ENCODE results near the gene HMX3. TPM values are rescaled to one million over a fixed set of nuclear protein-coding genes. Genes with fewer than 3 reads are reported as not detected.

The HMX3 gene
- total RNA-seq (2014; rRNA removed; shearing (Covaris generic); ENCODE audit: low replicate concordance), result 5.0 and 8.6 TPM in 2 replicates

DNA sequence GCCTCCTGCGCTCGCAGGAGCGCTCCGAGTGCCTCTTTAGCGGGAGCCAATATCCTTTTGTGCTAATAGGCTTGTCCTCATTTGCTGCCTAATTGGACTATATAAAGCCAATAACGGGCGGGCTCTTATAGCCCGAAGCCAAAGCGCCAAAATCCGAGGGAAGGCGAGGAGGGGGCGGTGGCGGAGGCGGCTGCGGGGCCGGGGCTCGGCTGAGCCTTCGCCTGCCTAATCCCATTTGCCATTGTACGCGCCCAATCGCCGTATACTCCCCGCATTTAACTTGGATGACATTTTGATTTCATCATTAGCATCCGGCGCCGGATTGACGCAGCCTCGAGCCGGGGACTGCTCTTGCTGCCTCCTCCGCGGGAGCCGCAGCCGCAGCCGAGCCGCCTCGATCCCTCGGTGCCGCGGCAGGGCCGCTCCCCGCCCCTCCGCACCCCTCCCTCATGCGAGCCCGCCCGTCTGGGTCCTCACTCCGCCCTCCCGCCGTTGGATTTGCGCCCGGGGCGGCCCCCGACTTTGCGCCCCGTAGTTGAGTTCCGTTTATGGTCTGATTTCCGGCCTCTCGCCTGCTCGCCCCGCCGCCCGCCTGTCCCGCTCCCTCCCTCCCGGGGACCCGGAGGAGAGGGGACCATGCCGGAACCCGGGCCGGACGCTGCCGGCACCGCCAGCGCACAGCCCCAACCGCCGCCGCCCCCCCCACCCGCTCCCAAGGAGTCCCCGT lies at the start of gene HMX3:
HMX3 (plus strand) TSS at position 556 of the 727 bp plus-strand sequence; CDS start at position 637, 81 bp downstream.
- Histone ChIP-seq H3K36me3 (no peaks in the 10 kb centered on the region; the same call in 1 of the 2 replicates), H3K9me3 (no peaks in the 10 kb centered on the region), H3K27me3 (peaks cover 6% of the 10 kb centered on the region), H3K4me3 (peak within 1 kb of the TSS; percentile 60)
- peak; percentile 76 for DNase-seq

GRCh38 chr10:123086281-123086680 lies 49.5 kb upstream of the HMX3 start:
- H3K27me3 ChIP-seq, result no peaks in the 10 kb centered on the region; the same call in 1 of the 2 replicates
- no peak for DNase-seq
- no peaks in the 10 kb centered on the region for H3K9me3 ChIP-seq
- H3K36me3 ChIP-seq, result no peaks in the 10 kb centered on the region
- H3K4me3 ChIP-seq, result no peak overlapping the region

DNA sequence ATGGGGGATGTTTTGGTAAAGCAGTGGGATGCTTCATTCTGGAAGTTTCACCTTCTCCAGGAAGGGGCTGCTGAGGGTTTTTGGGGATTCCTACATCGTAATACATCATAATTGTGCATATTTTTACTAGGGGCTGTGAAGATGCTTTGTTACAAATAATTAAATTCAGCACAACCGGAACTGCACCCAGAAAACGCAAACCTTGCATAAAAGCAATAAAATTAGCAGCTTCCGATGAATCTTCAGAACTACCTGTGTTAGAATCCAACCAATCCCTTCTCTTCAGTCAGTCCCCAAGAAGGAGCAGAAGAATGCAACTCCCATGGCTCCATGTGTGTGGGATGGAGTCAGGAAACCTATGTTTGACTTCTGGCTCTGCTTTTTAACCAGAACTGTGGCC lies 48.4 kb upstream of the HMX3 start:
- Histone ChIP-seq H3K9me3 (no peaks in the 10 kb centered on the region), H3K4me3 (no peak overlapping the region)

DNA sequence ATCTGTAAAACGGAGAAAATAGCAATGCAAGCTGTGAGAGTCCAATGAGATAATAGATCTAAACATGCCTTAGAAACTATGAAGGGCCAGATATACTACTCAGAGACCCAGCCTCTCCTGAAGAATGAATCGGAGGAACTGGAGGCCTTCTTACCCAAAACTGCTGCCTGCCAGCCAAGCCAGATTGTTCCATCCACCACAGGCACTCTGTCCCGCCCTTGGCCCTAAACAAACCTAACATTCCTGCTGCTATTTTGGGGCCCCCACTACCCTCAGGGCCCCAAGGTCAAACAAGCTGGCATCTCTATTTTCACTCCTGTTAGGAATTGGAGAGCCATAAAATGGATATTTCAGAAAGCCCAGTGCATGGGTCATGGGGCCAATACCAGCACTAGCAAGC lies 48.0 kb upstream of the HMX3 start:
- H3K4me3 ChIP-seq, result no peak overlapping the region
- DNase-seq, result no peak
- no peaks in the 10 kb centered on the region for H3K36me3 ChIP-seq
- H3K27me3 ChIP-seq, result no peaks in the 10 kb centered on the region; the same call in 1 of the 2 replicates
- H3K9me3 ChIP-seq, result no peaks in the 10 kb centered on the region

More for the DNA sequence above, 48.4 kb upstream of the HMX3 start:
- H3K27me3 ChIP-seq, result no peaks in the 10 kb centered on the region; the same call in 1 of the 2 replicates
- H3K36me3 ChIP-seq, result no peaks in the 10 kb centered on the region
- no peak for DNase-seq

DNA sequence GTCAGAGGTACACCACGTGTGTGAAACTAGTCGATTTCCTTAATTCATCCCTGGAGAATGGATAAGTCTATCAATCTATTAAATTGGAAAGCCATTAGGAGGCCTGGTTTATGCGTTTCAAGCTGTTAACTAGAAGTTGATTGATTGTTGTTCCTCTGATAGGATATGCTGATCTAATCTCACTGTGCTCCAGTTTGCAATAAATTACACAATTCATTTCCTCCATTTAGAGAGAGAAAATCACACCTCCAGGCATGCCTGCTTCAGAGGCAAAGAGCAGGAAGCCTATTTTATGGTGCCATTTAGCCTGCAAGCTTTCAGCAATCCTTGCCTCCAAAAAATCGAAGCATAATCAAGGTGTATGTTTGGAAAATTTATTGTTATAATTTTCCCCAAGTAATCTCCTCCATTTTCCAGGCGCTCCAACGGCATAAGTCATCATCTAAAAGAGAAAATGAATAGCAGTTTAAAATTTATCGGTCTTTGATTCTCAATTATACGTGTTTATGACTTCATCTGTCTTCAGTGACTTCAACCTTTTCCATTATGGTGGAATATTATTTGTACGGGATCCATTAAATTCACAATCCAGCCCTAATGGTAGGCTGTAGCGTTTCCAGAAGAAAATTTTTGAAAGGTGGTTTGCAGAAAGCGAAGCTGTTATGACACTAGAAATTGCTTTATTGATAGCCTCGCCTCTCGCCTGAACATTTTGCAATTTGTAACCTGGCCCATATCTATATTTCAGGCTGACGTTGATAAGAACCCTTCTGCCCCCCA lies 42.9 kb upstream of the HMX3 start:
- H3K27me3 ChIP-seq, result no peaks in the 10 kb centered on the region
- no peaks in the 10 kb centered on the region for H3K9me3 ChIP-seq
- no peak for DNase-seq
- H3K36me3 ChIP-seq, result no peaks in the 10 kb centered on the region
- H3K4me3 ChIP-seq, result no peak overlapping the region

DNA sequence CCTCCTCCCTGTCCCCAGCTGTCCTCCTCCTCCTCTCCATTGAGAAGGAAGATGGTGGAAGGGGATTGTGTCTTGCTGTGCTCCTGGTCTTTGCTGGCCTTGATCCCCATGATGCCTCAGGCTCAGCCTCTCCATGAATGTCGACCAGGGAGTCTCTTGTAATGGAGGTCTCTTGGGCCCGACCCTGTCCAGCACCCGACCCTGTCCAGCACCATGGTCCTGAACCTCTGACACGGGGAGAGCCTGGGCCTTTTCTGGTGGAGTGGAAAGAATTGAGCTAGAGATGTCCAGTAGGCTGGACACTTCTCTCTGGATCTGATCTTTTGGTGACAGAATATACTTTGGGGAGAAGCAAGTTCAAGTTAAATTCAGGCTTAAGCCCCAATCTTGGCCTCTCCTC lies 42.3 kb upstream of the HMX3 start:
- Histone ChIP-seq H3K36me3 (no peaks in the 10 kb centered on the region), H3K4me3 (no peak overlapping the region), H3K27me3 (no peaks in the 10 kb centered on the region), H3K9me3 (no peaks in the 10 kb centered on the region)
- DNase-seq, result no peak

- H3K27me3 ChIP-seq, result no peaks in the 10 kb centered on the region
- no peaks in the 10 kb centered on the region for H3K36me3 ChIP-seq
- H3K9me3 ChIP-seq, result no peaks in the 10 kb centered on the region
- DNase-seq, result no peak
- H3K4me3 ChIP-seq, result no peak overlapping the region
Measured at GRCh38 chr10:123096452-123096851, 39.3 kb upstream of the HMX3 start.

GRCh38 chr10:123097039-123097438 lies 38.7 kb upstream of the HMX3 start:
- no peaks in the 10 kb centered on the region for H3K36me3 ChIP-seq
- no peaks in the 10 kb centered on the region for H3K9me3 ChIP-seq
- H3K4me3 ChIP-seq, result no peak overlapping the region
- no peak for DNase-seq
- no peaks in the 10 kb centered on the region for H3K27me3 ChIP-seq

GRCh38 chr10:123100030-123100762 lies 35.6 kb upstream of the HMX3 start:
- Histone ChIP-seq H3K4me3 (no peak overlapping the region), H3K27me3 (no peaks in the 10 kb centered on the region), H3K9me3 (no peaks in the 10 kb centered on the region), H3K36me3 (no peaks in the 10 kb centered on the region)
- peak; percentile 22 for DNase-seq

GRCh38 chr10:123101872-123102271 lies 33.9 kb upstream of the HMX3 start:
- Histone ChIP-seq H3K9me3 (no peaks in the 10 kb centered on the region), H3K27me3 (no peaks in the 10 kb centered on the region), H3K4me3 (no peak overlapping the region), H3K36me3 (no peaks in the 10 kb centered on the region)
- DNase-seq, result no peak

GRCh38 chr10:123102673-123103072 lies 33.1 kb upstream of the HMX3 start:
- Histone ChIP-seq H3K4me3 (no peak overlapping the region), H3K9me3 (no peaks in the 10 kb centered on the region), H3K36me3 (no peaks in the 10 kb centered on the region), H3K27me3 (no peaks in the 10 kb centered on the region)
- DNase-seq, result no peak

- Histone ChIP-seq H3K36me3 (no peaks in the 10 kb centered on the region), H3K27me3 (no peaks in the 10 kb centered on the region), H3K9me3 (no peaks in the 10 kb centered on the region), H3K4me3 (no peak overlapping the region)
- no peak for DNase-seq
Measured at GRCh38 chr10:123103944-123104343, 31.8 kb upstream of the HMX3 start.

GRCh38 chr10:123109466-123109865 lies 26.3 kb upstream of the HMX3 start:
- Histone ChIP-seq H3K27me3 (peaks cover 2% of the 10 kb centered on the region; the same call in 1 of the 2 replicates), H3K4me3 (no peak overlapping the region), H3K36me3 (no peaks in the 10 kb centered on the region), H3K9me3 (no peaks in the 10 kb centered on the region)
- DNase-seq, result no peak

DNA sequence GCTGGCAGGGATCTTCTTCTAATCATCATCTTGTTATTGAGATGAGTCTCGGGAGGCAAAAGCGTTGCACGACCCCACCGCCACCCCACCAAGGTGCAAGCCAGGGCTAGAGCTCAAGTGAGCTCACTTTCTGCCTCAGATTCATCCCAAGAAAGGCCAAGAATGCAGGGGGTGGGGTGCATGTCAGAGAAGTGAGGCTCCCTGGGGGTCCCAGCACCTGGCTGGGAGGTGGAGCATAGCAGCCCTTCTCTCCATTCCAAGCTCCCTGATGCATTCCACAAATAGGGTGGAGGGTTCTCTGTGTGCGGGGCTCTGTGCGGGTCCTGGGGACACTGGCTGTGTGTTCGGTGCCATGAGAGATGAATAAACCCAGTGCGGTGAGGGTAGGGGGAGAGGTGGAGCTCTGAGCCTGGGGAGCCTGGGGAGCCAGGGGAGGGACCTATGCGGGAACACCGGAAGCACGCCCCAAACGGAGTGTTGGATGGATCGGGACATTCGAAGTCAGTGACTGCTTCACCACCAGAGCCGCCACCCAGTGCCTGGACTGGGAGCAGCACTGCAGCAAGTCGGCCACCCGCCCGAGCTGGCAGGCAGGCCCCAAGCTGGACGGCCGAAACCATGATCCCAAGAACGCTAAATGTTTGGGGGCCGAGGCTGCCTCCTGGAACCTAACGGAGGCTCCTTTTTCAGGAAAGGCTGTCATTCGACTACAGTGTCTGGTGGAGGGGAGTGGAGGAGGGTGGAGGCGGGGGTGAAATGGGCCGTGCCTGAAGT lies 17.9 kb upstream of the HMX3 start:
- DNase-seq, result no peak
- Histone ChIP-seq H3K27me3 (peaks cover 6% of the 10 kb centered on the region; the same call in 1 of the 2 replicates), H3K4me3 (no peak overlapping the region), H3K9me3 (no peaks in the 10 kb centered on the region), H3K36me3 (no peaks in the 10 kb centered on the region)

DNA sequence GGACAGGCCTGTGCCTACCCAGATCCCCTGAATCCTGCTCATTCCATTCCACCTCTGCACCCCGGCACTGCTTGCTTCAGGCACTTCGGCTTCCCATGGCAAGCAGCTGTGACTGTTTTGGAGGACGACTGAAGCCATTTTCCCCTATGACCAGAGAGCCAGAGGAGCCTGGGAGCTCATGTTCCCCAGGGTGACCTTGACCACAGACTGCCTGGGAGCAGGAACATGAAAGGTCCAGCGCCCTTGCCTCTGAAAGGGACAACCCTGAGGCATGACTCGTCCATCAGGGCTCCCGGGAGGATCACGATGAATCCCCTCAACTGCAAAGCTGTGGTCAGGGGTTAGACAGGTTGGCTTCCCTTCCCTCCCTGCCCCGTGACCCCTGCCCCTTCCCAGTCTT lies 16.7 kb upstream of the HMX3 start:
- Histone ChIP-seq H3K4me3 (no peak overlapping the region), H3K27me3 (peaks cover 6% of the 10 kb centered on the region; the same call in 1 of the 2 replicates), H3K36me3 (no peaks in the 10 kb centered on the region), H3K9me3 (no peaks in the 10 kb centered on the region)
- DNase-seq, result no peak

GRCh38 chr10:123126246-123126645 lies 9.5 kb upstream of the HMX3 start:
- peaks cover 2% of the 10 kb centered on the region; the same call in 1 of the 2 replicates for H3K9me3 ChIP-seq
- H3K27me3 ChIP-seq, result no peaks in the 10 kb centered on the region
- no peak overlapping the region for H3K4me3 ChIP-seq
- DNase-seq, result no peak
- no peaks in the 10 kb centered on the region for H3K36me3 ChIP-seq
